ENCODE results near the gene TRIM41.
"Not testable (repeated sequence)": the region's sequence is repeated elsewhere in the genome, so short reads cannot be mapped to it uniquely, and the experiment has no call there.

Gene TRIM41

DNA sequence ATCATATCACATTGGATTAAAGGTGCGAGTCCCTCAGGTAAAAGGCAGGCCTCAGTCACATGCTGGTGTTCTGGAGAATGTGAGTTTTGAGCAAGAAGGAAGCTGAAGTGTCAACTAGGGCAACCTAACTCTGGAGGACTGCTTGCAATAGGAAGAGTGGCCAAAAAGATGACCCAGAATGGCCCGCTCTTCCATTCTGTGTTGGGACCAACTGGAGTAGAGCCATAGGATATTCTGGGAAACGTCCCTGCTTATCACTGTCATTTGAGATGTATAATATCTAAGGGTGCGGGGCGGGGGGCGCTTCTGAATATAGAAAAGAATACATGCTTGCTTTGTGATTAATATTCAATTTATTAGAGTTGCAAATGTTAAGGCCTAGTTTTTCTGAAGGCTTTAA lies 11.0 kb upstream of the TRIM41 start:
- FAIRE-seq = no peak

DNA sequence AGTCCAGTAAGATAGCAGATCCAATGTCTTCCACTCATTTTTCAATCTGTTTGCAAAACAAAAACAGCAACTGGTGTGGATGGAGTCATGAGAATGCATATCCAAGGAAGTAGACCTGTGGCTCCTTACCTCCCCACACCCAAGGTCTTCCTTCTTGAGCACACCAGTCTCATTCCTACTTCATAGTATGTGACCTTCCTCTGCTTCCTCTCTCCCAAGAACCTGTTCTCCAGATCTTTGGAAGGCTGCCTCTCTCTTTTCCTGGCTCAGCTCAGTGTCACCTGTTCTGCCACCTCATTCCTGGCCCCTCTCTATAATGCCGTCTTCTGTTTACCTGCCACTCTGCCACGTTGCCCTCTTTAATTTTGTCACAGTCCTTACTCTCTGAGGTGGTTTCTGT lies 10.1 kb upstream of the TRIM41 start:
- FAIRE-seq = no peak

DNA sequence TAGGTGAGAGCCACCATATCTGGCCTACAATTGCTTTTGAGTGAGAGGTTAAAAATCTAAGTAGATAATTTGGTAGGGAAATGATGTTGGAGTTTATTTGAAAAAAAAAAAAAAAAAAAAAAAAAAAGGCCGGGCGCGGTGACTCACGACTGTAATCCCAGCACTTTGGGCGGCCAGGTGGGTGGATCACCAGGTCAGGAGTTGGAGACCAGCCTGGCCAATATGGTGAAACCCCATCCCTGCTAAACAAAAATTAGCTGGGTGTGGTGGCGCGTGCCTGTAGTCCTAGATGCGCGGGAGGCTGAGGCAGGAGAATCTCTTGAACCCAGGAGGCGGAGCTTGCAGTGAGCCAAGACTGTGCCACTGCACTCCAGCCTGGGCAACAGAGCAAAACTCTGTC lies 8.8 kb upstream of the TRIM41 start:
- not testable (repeated sequence) for FAIRE-seq

DNA sequence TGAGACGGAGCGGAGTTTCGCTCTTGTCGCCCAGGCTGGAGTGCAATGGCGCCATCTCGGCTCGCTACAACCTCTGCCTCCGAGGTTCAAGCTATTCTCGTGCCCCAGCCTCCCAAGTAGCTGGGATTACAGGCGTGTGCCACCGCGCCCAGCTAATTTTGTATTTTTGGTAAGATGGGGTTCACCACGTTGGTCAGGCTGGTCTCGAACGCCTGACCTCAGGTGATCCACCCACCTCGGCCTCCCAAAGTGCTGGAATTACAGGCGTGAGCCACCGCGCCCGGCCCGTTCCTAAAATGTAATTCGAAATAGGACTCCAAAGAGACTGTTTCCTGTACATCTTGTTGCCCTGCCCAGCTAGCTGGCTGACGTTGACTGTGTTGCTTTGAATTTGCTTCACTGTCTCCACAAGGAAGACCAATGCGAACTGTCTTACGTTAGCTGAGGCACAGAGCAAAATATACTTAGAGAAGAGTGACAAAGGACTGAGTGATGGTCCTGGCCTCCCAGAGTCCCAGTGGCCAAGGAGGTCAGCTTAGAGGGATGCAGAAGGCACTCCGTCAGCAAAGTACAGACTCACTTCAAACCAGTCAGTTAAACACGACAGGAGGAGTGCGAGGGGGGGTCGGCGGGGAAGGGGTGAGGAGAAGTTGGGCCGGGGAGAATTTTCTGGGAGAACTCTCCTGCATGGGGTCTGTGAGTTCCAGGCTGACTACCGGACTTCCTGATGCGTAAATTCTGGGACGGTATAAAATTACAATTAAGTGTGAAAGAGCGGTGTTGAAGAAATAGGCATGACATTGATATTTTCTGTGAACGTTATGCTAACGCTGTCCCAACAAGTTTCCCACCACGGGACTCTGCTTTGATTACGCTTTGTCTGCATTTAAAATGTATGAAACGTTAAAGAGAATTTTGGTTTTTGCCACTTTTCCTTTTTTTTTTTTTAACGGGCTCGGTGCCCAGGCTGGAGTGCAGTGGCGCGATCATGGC lies 6.8 kb upstream of the TRIM41 start:
- FAIRE-seq = no peak

DNA sequence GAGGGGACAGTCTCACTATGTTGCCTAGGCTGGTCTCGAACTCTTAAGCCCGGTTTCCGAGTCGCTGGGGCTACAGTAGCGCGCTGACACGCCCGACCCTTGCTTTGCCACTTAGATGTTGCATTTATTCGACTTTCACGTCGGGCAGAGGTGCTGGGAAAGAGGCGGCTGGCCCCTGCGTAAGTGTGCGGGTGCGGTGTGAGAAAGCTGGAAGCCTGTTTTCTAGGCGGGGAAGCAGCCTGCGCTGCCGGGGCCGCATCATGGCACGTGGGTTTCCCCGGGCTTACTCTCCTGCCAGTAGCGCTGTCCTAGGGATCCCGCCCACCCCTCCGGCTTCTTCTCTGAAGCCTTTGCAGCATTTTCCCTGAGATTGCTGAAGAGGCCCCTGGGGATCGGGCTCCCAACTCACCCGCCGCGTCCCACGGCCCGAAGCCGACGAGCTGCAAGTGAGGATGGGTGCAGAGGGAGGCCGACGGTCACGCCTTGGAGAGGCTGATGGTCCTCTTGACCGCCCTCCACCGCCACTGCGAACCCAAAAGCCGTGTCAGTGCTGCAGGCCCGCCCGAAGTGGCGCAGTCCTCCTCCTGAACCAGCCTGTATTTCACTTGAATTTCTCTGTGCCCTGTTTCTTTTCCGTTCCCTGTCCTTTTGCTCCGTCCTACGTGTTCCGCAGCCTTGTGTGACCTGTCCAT lies 5.8 kb upstream of the TRIM41 start:
- no peak for FAIRE-seq

DNA sequence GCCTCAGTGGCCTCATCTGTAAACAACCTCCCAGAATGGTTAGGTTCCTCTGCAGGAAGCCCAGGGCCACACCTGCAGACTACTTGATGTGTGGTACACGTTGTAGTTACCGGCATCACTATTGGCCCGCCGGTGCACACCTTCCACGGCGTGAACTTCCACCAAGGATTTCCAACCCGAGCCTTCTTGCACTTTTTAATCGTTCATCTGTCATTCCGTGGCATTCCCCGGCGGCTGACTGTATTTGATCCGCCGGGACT lies 5.3 kb upstream of the TRIM41 start:
- FAIRE-seq = no peak

DNA sequence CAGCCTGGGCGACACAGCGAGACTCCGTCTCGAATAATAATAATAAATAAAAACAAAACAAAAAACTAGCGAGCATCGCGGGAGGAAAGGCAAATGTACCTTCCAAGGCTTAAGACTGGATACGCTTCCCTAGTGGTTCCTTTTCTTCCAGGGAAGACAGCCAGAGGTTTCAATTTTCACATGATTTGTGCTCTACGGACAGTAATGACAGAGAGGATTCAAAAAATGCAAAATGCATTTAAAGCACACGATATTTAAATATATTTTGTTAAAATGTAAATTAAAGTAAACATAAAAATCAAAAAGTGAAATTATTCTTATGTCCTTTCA lies 4.3 kb upstream of the TRIM41 start:
- FAIRE-seq = no peak

DNA sequence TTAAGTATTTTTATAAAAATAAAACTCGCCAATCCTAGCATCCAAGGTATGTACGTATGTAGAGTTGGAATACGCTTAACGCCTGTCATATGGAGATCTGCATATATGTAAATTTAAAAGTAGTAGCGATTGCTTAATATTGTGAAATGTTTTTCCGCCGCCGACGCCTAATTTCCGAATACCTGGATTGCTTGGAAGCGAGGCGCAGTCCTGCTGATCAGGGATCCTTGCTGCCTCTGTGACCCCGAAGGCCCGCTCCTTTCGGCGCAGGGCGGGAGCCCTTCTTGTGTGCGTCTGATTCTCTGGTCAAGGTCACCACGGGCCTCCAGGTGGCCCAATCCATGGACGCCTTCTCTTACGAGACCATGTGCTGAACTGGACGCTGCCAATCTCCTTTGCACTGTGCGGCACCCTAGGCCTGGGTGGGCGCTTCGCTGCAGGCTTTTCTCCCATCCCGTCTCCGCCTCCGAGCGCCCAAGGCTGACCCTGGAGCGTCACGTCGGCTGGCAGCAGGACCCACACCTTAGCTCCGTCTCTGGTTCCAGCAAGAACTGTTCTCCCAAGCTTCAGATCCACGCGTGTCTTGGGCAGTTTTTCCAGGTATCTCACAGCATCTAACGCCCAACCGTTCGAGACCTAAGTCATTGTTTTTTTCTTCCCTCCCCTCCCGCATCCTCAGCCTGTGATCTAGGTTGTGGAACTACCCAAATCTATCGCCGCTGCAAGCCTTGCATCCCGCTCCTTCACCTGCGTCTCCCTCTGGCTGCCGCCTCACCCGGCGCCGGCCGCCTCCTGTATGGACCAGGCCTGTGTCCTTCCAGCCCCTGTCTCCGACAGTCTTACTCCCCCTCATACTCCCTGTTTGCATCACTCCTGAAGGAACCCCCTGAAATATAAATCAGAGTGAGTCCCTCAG lies 3.6 kb upstream of the TRIM41 start:
- FAIRE-seq = no peak

DNA sequence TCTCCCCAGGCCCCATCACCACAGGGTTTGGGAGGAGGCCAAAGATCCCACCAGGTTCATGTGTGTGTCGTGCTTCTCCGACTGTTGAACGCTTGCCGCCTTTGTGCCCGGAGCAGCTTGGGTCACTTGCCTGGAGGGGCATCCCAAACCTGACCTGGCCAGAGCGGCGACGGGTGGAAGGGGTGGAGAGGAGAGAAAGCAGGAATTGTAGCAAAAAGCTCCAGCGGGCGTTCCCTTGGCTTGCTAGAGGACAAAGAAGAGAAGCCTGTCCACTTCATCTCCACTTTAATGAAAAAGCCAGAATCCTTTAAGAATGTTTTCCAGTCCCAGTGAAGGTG lies 2.9 kb upstream of the TRIM41 start:
- FAIRE-seq = no peak

DNA sequence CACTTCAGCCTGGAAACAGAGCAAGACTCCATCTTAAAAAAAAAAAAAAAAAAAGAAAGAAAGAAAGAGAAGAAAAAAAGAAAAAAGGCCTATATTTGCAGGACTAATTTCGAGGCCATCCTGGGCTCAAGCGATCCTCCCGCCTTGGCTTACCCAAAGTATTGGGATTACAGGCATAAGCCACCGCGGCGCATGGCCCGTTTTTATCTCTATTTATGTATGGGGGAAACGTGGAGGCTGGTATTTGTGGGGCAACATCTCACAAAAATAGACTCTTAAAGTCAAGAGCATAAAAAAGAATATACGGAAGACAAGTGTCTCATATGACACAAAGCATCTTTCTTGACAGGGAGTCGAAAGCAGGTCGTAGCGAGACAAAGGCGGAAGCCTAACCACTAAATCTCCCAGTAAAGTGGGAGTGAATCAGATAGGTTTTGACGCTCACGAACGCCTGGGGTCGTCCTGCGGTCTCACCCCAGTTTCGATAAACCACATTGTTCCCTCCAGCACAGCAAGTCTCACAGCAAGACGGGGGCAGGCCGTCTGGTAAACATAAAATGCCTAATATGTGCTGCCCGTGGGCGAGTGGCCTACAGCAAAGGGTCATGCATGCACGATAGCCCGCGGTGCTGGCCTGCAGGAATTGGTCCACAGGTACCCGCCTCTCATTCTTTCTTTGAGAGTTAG lies 1.8 kb upstream of the TRIM41 start:
- FAIRE-seq = no peak

DNA sequence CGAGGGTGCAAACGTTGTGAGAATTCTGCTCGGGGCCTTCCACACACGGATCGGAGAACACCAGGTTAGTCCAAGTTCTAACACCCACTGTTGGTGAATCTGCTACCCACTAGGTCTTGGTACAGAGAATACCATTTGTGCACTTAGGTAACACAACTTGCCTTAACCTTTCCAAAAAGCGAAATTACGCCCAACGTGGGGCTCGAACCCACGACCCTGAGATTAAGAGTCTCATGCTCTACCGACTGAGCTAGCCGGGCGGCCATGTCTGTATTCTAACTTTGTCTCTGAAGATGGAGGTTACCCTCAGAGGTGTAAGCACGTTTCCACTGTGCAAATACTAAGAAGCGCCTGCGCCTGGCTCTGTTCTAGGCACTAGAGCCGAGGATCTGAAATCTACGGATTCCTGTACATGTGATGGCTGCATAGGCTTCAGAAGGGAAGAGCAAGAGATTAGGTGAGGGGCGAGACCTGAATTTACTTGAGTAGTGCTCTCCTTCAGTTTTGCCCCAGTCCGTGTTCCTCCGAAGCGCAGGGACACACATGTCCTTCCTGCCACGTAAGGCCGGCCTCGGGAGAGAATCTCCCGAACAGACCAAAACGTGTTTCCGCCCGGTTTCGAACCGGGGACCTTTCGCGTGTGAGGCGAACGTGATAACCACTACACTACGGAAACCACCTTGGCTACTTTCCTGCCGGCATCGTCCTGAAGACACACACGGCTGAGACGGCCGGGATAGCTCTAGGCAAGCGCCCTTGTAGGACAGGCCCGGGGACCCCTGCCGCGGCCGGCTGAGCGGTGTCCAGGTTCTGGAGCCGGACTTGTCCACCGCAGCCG lies 1.1 kb upstream of the TRIM41 start:
- peak; percentile 33 for FAIRE-seq

DNA sequence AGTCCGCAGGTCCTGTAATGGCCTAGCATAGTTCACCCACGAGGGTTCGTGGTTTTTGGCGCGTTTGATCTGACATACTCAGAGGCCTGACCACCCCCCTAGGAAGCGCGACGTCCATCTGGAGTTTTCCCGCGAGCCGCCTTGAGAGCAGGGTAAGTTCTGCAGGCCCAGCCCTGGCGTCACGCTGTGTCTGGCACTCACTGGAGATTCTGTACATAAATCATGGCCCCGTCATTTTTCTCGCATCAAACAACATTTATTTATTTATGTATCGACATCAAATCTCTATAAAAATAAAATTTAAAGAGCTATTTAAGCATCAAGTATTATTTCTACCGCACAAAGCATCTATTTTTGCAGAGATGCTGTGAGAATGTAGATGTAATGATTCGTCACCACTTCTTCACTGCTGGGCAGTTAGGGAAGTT lies 437 bp upstream of the TRIM41 start:
- no peak for FAIRE-seq

DNA sequence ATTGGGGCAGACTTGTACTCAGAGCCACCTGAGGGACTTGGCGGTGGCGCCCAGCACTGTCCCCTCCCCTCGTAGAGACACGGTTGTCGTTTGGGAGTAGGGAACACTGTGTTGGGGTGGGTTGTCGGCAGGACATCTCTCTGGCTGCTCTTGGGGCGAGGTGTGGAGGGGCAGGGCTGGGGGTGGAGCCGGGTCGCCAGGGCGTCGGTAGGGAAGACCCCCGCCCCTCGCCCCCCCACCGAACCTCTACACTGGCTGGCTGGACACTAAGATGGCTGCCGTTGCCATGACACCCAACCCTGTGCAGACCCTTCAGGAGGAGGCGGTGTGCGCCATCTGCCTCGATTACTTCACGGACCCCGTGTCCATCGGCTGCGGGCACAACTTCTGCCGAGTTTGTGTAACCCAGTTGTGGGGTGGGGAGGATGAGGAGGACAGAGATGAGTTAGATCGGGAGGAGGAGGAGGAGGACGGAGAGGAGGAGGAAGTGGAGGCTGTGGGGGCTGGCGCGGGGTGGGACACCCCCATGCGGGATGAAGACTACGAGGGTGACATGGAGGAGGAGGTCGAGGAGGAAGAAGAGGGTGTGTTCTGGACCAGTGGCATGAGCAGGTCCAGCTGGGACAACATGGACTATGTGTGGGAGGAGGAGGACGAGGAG lies 778 bp downstream of the TRIM41 start:
- no peak for FAIRE-seq

DNA sequence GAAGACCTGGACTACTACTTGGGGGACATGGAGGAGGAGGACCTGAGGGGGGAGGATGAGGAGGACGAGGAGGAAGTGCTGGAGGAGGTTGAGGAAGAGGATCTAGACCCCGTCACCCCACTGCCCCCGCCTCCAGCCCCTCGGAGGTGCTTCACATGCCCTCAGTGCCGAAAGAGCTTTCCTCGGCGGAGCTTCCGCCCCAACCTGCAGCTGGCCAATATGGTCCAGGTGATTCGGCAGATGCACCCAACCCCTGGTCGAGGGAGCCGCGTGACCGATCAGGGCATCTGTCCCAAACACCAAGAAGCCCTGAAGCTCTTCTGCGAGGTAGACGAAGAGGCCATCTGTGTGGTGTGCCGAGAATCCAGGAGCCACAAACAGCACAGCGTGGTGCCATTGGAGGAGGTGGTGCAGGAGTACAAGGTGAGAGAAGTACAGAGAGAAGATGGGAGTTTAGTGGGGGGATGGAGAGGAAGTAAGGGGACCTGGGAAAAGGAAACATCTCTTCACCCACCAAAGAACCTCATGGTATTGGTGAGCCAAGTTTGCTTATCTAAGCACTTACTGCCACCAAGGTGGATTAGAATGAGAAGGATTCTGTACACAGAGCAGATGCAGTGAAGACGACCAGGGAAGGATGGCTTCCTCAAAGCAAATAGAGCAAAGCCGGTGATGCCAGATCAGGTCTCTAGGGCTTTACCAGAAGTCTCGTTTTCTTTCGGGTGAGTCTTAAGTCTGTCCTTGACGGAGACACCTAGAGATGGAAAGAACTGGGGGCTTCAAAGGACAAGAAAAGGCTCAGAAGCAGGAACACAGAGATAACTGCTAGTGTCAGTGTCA lies 1.5 kb downstream of the TRIM41 start:
- no peak for FAIRE-seq

DNA sequence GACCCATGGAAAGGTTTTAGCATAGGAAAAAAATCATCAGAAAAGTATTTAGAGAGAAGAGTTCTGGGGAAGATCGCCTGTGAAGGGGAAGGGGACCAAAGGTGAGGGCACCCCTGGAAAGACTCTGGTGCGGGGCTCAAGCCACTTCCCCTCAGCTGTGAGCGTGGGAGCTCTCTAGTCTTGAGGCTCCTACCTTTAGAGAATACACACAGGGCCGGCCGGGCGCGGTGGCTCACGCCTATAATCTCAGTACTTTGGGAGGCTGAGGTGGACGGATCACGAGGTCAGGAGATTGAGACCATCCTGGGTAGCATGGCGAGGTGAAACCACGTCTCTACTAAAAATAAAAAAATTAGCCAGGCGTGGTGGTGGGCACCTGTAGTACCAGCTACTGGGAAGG lies 6.9 kb downstream of the TRIM41 start:
- FAIRE-seq = no peak

DNA sequence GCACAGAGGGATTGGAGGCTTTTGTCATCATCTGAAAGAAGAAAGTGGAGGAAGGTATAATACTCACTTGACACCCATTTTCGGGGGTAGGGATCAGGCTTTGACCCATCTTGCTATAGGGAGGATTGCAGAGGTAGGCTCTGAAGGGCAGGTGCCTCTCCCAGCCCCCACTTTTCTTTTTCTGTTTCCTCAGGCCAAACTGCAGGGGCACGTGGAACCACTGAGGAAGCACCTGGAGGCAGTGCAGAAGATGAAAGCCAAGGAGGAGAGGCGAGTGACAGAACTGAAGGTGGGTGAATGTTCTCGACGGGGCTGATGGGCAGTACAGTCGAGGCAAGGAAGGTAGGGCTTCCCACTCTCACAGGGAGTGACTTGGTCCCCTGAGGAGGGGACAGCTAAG lies 7.5 kb downstream of the TRIM41 start:
- FAIRE-seq = no peak

DNA sequence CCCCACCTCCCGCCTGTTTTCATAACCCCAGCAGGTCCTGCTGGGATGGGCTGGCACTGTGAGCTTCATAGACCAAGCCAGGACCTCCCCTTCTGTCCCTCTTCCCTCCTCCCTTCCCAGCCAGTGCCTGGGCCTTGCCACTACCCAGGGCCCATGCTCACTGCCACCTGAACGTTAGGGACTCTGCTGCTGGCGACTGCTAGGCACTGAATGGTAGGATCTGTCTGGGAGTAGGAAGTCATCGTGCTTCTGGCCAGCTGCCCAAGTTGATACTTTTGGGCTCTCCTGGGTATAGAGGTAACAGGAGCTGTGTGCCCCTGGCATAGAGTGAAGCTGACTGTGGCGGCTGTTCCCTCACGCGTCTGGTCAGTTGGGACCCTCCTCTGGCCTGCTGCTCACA lies 8.4 kb downstream of the TRIM41 start:
- no peak for FAIRE-seq

DNA sequence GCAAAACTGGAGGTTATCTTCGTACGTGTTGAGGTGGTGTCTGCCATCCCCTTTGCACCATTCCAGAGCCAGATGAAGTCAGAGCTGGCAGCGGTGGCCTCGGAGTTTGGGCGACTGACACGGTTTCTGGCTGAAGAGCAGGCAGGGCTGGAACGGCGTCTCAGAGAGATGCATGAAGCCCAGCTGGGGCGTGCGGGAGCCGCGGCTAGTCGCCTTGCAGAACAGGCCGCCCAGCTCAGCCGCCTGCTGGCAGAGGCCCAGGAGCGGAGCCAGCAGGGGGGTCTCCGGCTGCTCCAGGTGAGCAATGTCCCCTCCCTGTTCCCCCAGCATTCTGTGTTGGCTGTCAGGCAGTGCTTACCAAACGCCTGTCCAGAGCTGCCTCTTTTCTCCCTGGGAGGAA lies 9.5 kb downstream of the TRIM41 start:
- no peak for FAIRE-seq

DNA sequence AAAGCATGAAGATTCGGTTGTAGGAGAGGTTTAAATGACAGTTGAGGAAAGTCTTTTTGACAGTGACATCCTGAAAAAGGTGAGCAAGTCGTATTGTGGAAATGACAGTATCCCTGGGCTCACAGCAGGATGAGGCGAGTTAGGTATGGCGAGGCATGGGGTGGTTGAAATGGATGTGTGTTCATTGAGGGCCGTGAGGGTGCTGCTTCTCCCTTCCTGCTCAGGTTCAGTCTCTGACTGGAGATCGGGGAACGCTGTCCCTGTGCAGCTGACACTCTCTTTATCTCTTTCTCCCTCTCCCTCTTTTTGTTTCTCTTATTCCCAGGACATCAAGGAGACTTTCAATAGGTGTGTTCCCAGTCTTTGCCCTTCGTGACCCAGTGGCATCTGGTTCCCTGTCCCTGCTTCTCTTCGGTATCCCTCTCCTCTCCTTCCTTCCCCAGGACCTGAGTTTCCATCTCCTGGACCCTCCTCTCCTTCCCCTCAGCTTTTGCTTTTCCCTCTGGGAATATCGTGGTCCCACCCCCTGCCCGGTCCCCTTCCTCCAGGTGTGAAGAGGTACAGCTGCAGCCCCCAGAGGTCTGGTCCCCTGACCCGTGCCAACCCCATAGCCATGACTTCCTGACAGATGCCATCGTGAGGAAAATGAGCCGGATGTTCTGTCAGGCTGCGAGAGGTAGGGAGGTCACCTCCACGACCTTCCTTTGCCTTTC lies 10.2 kb downstream of the TRIM41 start:
- FAIRE-seq = no peak
